Stimulated activated CD8-positive, alpha-beta memory T cell treated with anti-CD3 and anti-CD28 coated beads, Interleukin-7, amount 100 ng/mL, for 4 hours (primary cell): ENCODE data around the gene KIF1A.
A peak's percentile ranks its signal among the peaks of the same experiment; 100 is the strongest.

Experiments
- DNase-seq, 2 donors: peaks; one replicate each; pipeline ENCODE4 v3.0.0-alpha.2; 2020; ENCODE audit warnings: low read depth in 2 of 2

KIF1A gene

DNA sequence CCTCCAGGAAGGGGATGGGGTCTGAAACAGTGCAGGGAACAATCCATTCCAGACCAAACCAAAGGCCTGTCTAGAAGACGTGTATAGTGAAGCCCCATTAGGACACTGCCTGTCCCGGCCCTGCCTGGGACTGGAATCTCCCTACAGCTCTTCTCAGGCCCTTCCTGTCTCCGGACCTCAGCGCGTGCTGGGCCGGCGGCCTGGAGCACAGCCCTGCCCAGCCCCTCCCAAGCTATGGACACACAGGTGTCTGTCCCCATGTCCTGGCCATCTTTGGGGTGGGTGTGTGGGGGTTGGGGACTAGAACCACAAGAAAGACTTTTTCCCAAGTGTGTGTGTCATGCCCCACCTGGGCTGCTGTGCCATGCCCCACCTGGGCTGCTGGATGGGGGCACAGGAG is 51.8 kb downstream of the KIF1A start:
- no peak for DNase-seq

DNA sequence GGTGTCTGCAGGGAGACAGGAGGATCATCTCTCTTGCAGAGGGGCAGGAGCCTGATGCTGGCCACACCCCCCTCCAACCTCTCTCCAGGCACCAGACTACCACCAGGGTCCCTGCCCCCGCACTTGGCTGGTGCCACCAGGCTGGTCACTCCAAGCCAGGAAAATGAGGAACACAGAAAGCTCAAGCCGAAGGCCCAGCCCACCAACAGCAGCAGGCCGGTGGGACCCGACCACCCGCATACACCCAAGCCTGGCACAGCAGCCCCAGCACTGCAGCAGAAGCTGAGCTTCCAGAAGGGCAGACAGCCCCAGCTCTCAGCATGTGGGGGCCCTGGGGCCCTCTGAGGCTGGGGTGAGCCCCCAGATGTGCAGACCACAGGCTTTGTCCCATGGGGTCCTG is 52.7 kb downstream of the KIF1A start:
- no peak for DNase-seq

DNA sequence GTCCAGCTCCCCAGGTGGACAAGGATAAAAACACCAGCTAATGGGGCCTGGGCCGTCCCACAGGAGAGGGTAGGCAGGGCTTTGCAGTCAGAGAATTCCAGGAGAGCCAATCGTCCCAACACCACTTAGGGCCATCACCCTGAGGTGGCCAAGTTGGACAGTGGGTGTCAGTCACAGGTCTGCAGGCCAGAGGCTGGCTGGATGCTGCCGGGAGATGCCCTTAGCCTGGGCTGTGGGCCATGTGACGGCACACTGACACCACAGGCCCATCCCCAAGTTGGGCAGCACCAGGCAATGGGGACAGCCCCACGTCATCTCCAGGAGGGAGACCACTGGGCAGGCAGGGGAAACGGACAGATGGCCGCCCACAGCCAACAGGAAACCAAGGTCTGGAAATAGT is 53.9 kb downstream of the KIF1A start:
- DNase-seq: no peak

DNA sequence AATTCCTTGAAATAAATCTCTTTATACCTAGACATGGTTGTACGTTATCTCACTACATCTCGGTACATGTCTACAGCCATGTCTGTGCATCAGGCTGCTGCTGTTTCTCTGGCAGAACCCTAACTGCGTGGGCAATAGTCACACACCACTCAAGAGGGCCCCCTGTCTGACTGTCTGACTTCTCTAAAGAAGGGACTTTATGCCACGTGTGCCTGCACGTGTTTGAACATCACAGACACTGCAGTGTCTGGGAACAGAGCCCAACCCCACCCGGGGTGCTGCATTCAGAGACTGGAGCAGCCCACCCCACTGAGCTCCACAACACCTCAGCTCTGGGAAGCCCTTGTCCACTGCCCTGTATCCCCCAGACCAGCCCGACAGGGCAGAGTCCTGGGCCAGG is 55.0 kb downstream of the KIF1A start:
- no peak for DNase-seq

DNA sequence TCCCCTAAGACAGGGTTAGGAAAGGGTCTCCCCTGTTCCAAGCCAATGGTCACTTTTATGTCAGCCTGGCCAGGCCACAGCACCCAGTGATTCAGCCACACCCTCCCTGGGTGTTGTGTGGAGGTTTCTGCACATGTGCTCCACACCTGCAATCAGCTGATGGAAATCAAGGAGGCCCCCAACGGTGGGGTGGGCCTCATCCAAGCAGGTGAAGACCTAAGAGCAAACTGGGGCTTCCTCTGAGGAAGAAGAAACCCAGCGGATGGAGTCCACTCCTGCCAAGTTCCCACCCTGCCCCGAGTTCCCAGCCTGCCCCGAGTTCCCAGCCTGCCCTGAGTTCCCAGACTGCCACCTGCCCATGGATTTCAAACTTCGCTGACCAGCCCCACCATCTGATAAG is 55.4 kb downstream of the KIF1A start:
- no peak for DNase-seq

DNA sequence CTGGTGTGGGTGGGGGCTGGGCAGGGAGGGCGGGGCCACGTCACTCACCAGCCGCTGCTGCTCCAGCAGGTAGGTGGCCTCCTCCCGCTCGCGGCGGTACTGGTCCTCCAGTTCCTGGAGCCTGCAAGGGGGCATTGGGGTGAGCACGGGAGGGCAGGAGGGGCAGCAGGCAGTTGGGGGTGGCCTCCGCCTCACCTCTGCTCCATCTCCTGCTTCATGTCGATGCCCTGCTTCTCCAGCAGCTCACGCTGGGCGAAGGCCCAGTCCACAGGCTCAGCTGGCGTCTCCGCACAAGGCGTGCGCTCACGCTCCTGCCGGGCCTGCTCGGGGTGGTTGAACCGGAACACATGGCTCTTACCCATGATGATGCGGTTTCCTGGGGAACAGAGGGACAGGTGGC is 57.0 kb downstream of the KIF1A start:
- no peak for DNase-seq

DNA sequence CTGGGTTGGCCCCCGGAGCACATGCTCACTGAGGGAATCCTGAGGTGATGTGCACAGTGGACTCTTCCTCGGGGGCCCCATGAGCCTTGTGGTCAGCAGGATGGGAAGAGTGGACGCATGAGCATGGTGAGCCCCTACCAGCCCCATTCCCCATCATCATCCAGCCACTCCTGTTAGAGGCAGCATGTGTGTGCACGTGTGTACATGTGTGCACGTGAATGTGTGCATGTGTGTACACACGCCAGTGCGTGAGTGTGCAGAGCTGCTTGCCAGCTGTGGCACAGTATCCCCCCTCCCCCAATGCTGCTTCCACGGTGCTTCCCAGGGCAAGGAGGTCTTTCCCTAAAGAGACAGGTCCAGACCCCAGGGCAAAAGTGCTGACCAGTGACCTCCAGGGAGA is 57.8 kb downstream of the KIF1A start:
- DNase-seq: no peak

DNA sequence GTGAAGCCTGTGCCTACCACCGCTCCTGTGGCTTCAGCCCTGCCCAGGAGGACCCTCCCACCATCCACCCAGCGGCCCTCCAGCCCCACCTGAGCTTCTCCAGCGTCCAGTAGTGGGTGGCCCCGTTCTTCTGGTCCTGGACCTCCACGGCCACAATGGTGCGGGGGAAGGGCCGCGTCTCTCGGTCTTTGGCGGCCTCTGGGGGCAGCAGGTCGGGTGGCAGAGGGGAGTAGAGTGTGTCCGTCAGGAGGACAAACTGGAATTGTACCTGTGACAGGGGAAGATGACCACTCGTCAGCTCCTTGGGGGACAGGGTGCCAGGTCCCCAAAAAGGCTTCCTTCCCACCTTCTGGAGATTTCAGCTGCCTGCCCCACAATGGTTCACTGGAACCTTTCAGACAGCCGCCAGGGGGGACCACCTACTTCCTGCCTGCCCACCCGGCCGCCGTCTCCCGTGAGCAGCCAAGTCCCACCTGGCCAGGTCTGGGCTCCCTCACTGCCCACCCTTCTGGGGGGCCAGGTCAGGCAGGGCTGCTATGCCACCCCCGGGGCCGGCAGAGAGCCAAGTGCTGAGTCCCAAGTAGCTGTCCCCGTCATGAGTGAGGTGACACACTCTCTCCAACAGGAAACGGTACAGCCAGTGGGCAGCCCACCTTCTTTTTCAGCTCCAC is 59.3 kb downstream of the KIF1A start:
- DNase-seq: no peak

DNA sequence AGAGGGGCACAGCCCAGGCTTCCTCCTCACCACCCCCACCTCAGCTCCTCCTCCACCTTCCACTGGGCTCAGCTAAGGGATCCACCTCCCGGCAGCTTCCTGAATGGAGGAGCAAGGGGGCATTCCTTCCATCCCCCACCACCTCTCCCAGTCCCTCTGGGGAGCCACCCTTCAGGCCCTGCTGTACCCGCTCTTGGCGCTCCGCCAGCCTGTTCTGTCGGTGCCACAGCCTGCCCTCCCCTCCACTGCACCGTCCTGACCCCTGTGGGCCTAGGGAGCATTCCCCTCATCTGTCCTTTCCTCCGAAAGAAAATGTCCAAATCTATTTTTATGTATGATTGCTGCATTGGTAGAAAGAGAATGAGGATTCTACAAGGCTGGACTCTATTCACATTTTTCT is 59.9 kb downstream of the KIF1A start:
- DNase-seq: no peak

DNA sequence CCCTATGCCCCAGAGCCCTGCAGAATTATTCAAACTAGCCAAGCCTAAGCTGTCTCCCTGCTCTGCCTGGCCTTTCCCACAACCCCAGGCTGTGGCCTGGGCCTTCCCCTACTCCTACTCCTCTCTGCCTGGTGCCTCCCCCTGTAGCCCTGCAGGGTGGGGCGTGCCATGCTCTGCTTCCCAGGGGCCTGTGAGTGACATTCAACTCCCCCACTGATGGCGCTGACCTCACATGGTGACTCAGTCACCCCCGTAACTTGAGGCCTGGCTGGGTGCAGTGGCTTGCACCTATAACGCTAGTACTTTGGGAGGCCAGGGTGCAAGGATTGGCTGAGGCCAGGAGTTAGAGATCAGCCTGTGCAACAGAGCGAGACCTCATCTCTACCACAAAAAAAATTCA is 60.6 kb downstream of the KIF1A start:
- DNase-seq: no peak

DNA sequence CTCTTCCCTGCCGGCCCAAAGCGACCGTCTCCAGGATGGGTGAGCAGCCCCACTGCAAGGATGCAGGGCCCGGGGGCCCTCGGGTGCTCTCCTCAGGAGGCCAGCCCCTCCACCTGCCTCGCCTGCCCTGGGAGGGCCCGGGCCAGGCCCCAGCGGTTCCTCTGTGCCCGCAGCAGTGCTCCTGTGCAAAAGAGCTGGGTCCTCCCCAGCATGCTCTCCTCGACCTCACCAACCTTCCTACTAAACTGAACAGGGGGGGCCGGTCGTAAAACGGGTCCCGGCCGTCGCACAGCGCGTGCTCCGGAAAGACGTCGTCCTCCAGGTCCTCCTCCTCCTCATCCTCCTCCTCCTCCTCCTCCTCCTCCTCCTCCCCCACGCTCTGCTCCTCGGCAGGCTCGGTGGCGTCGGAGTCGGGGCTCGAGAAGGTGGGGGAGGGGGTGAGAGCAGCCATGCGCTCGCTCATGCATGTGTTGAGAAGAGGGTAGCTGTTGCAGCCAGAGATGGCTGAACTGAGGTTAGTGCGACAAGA is 62.9 kb downstream of the KIF1A start:
- no peak for DNase-seq

DNA sequence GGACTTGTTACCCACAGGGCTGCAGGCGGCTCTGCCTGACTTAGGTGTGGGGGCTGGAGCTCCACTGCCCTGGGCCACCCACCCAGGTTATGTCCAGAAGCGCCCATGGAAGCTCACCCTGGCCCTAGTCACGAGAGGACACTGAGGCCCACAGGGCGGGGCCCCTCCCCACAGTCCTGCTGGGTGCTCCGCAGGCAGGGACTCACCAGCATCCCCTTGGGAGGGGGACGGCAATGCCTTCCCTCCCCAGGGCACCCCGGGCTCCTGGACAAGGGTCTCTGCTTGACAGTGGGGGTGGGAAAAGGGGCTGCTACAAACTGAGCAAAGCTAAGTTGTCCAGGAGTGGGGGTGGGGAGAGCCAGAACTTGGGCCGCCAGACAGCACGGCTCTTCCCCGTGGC is 67.8 kb downstream of the KIF1A start:
- DNase-seq: no peak

DNA sequence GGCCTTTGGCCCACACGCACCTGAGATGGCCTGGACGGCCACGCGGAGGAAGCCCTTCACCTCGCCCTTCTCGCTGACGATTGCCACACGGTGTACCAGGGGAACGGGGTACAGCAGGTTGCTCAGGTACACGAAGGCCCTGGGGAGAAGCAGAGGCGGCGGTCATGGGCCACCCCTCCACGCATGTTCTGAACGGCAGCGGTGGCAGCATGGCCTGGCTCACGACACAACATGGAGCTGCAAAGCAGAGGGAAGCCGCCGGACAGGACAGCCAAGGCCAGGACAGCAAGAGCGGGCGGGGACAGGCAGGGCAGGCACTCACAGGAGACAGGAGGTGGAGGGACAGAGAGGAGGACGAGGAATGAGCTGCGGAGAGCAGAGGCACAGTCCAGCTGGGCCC is 69.6 kb downstream of the KIF1A start:
- DNase-seq: no peak

DNA sequence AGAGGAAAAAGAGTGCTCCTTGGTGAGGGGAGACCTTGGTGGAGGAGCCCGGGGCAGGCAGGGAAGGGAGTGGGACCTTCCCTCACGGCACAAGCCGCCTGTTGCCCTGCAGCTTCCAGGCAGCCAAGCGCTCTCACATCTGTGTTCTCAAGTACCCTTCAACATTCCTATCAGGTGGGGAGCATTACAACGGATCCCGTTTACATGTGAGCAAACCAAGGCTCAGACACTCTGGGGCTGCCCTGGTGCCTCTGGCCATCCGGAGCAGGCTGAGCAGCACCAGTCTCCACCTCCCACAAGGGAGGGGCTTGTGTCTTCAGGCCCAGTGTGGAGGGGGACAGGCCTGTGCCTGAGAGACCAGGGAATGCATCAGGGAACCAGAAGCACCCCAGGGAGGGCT is 70.5 kb downstream of the KIF1A start:
- DNase-seq: no peak

DNA sequence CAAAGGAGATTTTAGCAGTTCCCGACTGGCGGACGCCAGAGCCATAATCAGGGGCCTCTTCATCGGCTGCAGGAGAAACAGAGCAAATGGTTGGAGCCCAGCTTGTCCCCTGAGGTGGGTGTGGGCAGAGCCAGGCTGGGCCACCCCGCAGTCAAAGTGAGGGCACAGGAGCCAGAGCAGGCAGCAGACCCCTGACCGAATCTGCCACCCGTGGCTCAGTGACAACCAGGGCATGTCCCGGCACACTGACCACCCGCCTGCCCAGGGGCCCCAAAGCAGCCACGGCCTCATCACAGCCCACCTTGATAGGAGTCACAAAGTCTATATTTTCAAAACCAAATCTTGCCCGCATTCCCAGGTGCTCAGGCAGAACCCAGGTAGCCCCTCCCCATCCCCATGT is 72.8 kb downstream of the KIF1A start:
- no peak for DNase-seq

DNA sequence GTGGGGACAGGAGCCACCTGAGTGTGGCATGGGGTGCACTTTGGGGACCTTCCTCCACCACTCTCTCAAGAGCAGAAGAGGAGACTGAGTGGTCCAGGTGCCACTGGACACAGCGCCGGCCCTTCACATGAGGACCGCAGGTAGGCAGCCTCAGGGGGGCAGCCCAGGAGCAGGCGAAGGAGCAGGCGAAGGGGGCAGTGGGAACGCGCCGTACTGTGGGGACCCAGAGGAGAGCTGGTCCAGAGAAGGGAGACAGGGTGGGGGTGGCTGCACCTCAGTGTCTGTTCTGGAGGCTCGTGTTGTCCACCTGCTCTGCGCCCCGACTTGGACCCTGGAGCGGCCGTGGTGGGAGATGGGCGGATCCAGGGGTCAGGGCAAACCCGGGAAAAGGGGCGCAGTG is 73.3 kb downstream of the KIF1A start:
- no peak for DNase-seq

DNA sequence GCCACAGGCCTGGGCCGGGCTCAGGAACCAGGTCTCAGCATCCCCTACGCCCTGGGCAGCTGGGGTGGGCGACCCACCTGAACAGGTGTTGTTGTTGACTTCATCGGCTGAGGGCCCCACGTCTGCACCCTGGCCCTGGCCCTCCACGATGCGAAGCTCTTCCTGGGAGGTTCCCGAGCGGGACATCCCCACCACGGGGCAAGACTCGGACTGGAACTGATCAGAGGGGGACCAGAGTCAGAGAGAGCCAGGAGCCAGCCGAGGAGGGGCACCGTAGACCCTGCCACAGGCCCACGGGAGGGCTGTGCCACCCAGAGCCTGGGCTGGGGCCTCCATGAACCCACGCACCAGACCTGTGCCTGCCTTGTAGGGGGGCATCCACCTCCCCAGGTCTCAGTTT is 74.1 kb downstream of the KIF1A start:
- DNase-seq: no peak

DNA sequence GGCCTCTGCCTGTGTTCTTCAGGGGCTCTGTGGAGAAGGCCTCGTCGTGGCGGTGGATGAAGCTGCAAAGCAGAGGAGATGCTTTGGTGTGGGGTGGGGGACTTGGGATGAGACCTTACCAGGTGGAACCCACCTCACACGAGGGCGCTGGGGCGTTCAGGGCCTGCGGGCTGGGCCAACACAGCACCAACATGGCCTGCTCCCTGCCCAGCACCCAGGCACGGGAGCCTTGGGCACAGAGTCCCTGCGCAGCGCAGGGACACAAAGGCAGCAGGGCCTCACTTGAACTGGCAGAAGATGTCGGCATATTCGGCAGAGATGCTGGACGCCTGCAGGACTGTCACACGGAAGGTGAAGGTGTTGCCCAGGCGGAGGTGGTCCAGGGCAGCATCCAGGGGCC is 74.6 kb downstream of the KIF1A start:
- no peak for DNase-seq

DNA sequence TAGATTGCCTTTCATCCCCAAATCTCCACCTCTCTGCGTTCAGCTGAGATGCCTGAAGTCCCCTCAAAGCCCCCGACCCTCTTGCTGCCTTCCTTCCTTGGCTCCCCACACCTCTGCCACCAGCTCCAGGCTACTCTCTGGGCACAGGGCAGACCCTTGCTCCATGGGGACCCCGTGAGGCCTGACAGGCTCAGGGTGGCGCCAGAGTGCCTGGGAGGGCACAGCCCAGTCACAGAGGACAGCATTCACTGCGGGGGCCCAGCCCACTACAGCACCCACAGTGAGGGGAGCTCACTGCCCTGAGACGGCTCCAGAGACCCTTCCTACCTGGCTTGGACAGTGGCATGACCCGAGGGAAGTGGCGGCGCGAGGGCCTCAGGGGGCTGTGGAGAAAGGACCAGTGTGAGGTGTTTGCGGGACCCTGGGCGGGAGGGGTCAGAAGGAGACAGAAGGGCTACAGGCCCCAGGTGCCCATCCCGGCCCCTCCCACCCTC is 77.4 kb downstream of the KIF1A start:
- DNase-seq: no peak

DNA sequence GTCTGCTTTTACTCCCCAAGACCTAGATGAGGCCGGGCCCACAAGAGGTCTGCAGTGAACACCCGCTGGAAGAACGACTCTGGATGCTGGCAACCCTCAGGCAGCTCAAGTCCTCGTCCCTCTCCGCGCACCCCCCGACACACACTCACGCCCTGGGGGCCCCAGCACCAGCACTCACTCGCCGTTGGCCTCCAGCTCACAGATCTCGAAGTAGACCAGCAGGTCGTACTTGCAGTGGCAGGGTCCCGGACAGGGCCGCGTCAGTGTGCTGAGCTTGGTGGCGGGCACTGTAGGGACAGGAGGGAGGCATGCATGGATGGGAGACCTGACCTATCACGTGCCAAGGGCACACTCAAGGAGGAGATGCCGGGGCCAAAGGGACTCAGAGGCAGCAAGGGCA is 78.9 kb downstream of the KIF1A start:
- no peak for DNase-seq

DNA sequence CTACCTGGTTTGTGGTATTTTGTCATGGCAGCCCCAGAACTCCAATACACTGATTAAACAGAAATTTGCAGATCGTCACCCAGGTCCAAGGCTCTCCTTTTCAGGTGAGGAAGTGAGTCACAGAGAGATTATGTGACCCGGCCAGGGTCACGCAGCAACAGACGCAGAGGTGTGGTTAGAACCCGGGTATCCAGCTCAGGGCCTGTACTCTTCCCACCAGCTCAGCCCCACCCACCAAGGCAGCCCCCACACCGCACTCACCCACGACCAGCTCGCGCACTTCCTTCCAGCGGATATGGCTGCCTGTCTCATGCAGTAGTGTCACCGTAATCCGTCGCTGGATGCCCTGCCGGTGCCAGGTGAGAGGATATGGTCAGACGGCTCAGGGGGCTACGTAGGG is 80.2 kb downstream of the KIF1A start:
- DNase-seq: peak; percentile 21 to 33

DNA sequence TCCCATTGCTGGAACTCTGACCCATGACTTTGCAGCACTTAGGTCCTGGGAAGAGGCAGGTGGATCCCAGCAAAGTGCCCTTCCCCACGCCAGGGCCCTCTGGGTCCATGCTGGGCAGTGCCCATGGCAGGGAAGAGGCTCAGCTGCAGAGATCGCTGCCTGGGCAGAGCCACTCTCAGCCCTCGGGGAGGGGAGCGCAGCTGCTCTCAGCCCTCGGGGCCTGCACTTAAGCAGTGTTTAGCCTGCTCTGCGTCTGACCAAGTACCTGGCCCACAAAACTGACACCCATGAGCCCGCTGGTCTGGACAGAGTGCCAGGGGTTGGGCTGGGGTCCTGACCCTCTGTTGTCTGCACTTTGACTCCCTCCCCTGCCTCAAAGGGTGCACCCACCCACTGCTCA is 82.1 kb downstream of the KIF1A start:
- no peak for DNase-seq

DNA sequence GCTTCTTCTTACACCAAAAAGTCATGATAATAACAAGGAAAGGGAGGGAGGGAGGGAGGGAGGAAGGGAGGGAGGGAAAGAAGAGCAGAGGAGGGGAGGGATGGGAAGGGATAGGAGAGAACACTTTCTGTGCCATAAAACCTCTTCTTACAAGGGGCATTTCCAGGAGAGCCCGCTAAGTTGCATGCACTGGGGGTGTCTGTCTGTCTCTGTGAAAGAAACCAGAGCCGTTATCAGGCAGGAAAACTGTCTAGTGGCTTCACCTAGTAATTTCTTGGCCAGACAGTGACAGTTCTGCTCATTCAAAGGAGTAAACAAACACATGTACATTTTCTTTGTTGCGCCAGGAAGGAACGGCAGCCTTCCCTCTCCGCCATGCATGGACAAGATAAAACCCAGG is 82.5 kb downstream of the KIF1A start:
- DNase-seq: no peak
